Fibroblast of skin of back (primary cell): ENCODE measurements around the gene POLRMT.
"Not testable (repeated sequence)": the region's sequence is repeated elsewhere in the genome, so short reads cannot be mapped to it uniquely, and the experiment has no call there.

Experiments used
- DNase-seq: peaks from one replicate; pipeline ENCODE4 v3.0.0-alpha.2; 2013

The POLRMT gene

DNA sequence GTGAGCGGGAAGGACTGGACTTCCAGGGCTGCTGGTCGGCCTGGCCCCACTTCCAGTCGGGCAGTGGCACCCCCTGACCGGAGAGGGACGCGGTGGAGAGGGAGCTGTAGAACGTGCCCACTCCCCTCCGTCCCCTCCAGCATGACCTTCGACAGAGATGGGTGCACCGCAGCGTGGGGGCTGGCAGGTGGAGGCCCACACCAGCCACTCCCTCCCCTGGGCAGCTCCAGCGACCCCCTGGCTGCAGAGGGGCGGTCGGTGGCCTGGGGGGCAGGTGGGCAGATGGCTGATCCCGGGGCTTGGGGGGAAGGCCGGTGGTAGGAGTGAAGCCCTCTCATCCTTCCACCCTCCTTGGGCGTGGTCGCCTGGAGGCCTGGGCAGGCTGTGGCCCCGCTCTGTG lies 41.2 kb downstream of the POLRMT start:
- DNase-seq, result no peak

DNA sequence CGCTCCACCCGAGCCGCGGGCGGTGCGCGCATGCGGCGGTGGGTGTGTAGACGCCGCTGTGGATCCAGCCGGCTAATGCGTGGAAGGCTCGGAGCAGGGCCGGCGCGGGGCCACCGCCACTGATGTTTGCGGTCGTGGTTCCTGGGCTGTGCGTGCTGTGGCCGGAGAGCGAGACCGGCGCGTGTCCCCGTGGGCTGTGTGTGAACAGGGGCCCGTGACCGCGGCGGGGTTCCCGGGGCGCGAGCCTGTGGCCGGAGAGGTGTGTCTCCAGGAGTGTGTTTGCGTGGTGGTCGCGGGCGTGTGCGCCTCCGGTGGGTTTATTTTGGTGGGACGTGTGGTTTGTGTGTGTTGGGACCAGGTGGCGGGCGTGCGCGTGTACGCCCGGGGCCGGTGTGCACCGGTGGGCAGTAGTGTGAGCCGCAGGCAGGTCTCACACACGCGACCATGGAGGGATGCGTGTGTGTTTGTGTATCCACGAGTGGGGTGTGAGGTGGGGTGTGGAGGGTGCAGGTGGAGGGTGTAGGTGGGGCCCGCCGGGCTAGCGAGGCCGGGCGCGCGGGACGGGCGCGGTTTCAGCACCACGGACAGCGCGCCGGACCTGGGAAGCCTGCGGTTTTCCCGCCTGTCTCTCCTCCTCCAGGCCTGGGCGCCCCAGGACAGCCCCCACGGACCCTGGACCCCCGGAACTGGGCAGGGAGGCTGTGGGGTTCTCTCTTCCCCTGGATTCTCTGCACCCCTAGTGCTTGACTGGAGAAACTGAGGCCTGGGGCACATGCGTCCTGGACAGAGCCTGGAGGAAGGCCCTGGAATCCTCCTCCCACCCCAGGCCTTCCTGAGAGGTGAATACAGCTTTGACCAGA lies 42.0 kb downstream of the POLRMT start:
- DNase-seq, result peak; percentile 19

- no peak for DNase-seq
Measured at GRCh38 chr19:590750-591098, 42.6 kb downstream of the POLRMT start.

GRCh38 chr19:590396-590745 lies 43.0 kb downstream of the POLRMT start:
- peak; percentile 44 for DNase-seq

DNA sequence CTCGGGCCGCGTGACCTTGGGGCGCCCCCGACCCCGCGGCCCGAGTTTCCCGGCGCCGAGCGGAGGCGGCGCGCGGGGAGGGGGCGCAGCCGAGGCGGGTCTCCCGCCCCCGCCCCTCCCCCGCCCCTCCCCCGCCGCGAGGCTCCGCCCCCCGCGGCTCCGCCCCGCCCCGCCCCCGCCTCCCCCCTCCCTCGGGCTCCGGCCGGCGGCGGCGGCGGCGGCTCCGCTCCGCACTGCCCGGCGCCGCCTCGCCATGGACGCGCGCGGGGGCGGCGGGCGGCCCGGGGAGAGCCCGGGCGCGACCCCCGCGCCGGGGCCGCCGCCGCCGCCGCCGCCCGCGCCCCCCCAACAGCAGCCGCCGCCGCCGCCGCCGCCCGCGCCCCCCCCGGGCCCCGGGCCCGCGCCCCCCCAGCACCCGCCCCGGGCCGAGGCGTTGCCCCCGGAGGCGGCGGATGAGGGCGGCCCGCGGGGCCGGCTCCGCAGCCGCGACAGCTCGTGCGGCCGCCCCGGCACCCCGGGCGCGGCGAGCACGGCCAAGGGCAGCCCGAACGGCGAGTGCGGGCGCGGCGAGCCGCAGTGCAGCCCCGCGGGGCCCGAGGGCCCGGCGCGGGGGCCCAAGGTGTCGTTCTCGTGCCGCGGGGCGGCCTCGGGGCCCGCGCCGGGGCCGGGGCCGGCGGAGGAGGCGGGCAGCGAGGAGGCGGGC lies 43.5 kb downstream of the POLRMT start, which contains the start of gene HCN2:
HCN2 (plus strand) TSS at position 189 of the 703 bp plus-strand sequence; CDS start at position 254, 65 bp downstream.
- no peak for DNase-seq

DNA sequence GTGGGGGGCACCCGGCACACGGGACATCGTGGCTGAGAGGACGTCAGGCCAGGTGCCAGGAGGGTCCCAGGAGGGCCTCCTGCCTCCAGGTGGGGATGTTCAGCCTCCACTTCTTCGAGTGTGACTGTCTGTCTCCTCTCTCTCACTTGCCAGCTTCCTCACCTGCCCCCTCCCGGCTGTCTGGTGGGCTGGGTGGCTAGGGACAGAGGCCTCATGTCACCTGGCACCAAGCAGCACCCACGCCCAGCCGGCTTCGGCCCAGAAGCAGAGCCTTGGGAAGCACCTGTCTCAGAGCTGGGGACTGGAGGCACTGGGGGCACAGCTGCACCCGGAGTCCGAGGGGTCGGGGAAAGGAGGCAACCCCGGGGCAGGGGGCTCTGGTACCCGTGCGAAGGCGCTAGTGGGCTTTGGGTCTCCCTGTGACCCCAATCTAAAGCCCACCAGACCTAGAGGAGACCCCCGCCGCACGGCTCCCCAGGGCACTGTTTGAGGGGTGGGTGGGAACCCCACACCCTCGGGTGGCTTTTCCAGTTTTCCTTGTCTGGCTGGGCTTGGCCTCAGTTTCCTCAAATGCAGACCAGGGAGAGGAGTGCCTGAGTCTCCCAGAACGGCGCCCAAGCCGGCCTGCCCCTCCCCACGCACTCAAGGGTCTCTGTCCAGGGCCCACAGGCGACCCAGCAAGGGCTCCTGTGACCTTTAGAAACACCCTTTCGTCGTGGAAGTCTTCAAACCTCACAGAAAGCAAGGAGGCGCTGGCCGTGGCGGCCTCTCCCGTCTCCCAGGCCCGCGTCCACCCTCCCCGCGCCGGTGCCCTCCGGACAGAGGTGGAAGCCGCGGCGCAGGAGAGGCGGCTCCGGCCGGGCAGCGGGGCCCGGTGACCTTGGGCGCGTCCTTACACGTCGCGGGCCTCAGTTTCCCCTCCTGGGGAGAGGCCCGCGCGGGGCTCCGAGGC lies 44.3 kb downstream of the POLRMT start:
- DNase-seq, result no peak

DNA sequence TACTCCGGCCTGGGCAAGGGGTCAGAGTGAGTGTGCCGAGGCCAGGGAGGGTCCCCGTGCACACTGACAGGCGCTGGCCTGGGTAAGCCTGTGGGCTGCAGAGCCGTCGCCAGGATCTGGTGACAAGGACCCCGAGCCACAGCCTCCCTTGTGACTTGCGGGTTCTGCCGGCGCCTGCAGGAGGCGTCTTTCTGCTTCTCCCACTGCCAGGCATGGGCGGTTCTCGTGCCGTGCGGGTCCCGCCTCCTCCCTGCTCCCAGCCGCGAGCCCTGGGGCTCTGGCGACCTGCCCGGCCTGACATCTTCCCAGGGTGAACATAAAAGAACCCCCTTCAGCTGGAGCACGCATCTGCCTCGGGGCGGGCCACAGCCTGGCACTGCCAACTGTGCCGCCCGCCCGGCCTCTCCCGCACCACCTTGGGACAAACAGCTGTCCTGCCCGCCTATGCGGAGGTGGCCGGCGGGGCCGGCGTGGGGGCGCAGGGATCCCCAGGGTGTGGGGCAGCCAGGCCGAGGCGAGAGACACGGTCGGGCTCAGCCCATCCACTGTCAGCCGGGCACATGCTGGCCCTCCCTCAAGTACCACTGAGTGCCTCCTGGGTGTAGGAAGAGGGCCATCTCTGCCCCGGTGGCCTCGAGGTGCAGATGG lies 45.1 kb downstream of the POLRMT start:
- peak; percentile 86 for DNase-seq

- peak; percentile 38 for DNase-seq
Measured at GRCh38 chr19:585551-586110, 47.7 kb downstream of the POLRMT start.

DNA sequence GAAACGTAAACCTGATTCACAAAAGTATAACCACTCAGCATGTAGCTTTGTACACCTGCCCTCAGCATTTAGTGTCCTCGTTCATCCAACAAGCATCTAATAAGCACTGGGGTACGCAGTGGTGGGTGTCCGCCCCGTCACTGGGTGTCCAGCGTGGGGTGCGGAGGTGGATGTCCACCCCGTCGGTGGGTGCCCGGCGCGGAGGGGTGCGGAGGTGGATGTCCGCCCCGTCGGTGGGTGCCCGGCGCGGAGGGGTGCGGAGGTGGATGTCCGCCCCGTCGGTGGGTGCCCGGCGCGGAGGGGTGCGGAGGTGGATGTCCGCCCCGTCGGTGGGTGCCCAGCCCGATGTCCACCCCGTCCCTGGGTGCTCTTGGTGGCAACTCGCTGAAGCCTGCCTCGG lies 48.2 kb downstream of the POLRMT start:
- not testable (repeated sequence) for DNase-seq

- peak; percentile 42 for DNase-seq
Measured at GRCh38 chr19:584240-585001, 48.9 kb downstream of the POLRMT start.

- no peak for DNase-seq
Measured at GRCh38 chr19:583968-584239, 49.4 kb downstream of the POLRMT start.

- DNase-seq, result no peak
Measured at GRCh38 chr19:583198-583967, 50.0 kb downstream of the POLRMT start.

DNA sequence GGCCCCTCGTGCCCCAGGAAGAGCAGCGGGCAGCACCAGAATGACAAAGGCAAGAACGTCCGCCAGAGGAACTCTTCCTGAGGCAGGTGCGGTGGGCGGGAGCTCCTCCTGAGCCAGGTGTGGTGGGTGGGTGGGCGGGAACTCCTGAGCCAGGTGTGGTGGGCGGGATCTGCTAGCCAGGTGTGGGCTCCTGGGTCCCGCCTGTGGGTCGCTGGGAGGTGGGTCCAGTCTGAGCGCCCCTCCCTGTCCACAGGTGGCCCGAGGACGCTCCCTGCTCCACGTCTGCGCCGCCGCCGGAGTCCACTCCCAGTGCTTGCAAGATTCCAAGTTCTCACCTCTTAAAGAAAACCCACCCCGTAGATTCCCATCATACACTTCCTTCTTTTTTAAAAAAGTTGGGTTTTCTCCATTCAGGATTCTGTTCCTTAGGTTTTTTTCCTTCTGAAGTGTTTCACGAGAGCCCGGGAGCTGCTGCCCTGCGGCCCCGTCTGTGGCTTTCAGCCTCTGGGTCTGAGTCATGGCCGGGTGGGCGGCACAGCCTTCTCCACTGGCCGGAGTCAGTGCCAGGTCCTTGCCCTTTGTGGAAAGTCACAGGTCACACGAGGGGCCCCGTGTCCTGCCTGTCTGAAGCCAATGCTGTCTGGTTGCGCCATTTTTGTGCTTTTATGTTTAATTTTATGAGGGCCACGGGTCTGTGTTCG lies 50.7 kb downstream of the POLRMT start:
- no peak for DNase-seq

DNA sequence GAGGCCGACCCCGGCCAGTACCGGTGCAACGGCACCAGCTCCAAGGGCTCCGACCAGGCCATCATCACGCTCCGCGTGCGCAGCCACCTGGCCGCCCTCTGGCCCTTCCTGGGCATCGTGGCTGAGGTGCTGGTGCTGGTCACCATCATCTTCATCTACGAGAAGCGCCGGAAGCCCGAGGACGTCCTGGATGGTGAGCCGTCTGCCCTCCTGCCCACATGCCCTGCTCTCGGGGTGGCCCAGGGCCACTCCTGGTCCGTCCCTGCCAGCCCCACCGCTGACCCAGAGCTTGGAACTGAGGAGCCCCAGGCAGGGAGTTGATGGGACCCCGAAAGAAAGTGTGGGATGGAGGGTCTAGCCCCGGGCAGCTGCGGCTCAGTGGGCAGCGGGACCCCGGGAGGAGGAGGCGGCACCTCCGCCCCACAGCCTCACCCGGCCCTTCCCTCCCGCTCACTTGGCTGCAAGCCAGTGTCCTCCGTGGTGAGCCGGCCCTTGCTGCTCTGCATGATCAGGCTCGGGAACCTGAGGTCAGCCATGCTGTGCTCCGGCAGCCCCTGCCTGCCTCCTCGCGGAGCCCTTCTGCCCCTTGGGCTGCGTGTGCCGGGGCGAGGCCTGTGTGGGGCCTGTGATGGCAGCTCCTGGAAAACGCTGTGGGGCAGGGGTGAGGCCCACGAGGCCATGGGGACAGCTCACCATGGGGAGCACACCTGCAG lies 51.8 kb downstream of the POLRMT start:
- no peak for DNase-seq

DNA sequence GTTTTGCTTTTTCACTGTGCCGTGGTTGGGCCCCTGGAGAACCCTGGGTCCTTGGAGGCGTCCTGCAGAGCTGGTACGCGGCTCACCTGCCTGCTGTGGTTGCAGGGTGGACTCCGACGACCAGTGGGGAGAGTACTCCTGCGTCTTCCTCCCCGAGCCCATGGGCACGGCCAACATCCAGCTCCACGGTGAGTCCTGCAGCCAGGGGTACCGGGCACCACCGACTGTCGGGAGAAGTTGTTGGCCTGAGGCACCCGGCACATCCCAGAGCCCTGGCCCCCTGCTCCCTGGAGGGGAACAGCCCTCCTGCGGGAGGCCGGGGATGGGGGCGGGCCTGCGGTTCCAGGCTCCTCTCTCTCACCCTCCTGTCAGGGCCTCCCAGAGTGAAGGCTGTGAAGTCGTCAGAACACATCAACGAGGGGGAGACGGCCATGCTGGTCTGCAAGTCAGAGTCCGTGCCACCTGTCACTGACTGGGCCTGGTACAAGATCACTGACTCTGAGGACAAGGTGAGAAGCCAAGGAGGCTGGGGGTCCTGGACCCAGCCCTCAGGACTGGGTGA lies 53.0 kb downstream of the POLRMT start:
- DNase-seq, result no peak

- DNase-seq, result no peak
Measured at GRCh38 chr19:579842-580155, 53.5 kb downstream of the POLRMT start.

GRCh38 chr19:579111-579841 lies 54.1 kb downstream of the POLRMT start:
- no peak for DNase-seq
